HL-60 (cell line): ENCODE results near the gene NF1.

Source experiments
- GABPA ChIP-seq: IDR thresholded peaks from 2 replicates; pipeline ENCODE4 v1.6.1; 2012; ENCODE audit warnings: low read depth
- REST ChIP-seq: IDR thresholded peaks from 2 replicates; pipeline ENCODE4 v1.6.1; 2012; ENCODE audit warnings: low read depth; ENCODE audit not compliant: insufficient replicate concordance
- TF ChIP-seq, protein P1 (sequence below): IDR thresholded peaks from one replicate; pipeline ENCODE4 v1.5.1; 2011; ENCODE audit warnings: low read length, control low read depth, inconsistent platforms; ENCODE audit not compliant: insufficient read depth

- TF ChIP-seq, protein P1, sequence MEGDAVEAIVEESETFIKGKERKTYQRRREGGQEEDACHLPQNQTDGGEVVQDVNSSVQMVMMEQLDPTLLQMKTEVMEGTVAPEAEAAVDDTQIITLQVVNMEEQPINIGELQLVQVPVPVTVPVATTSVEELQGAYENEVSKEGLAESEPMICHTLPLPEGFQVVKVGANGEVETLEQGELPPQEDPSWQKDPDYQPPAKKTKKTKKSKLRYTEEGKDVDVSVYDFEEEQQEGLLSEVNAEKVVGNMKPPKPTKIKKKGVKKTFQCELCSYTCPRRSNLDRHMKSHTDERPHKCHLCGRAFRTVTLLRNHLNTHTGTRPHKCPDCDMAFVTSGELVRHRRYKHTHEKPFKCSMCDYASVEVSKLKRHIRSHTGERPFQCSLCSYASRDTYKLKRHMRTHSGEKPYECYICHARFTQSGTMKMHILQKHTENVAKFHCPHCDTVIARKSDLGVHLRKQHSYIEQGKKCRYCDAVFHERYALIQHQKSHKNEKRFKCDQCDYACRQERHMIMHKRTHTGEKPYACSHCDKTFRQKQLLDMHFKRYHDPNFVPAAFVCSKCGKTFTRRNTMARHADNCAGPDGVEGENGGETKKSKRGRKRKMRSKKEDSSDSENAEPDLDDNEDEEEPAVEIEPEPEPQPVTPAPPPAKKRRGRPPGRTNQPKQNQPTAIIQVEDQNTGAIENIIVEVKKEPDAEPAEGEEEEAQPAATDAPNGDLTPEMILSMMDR, result no peak
- TF ChIP-seq GABPA (no peak), REST (no peak)
These were observed 224.3 kb downstream of the NF1 start for GRCh38 chr17:31318851-31319661.
